Lower lobe of right lung (tissue), 2 donors: ENCODE measurements around the gene RNF225. TPM values are rescaled to one million over a fixed set of nuclear protein-coding genes. Genes with fewer than 3 reads are reported as not detected.

Experiments
- ATAC-seq, 2 donors: fragments of 200-7000 bp; cut with Tn5 transposase; one replicate each; pipeline ENCODE4 v1.9.1; 2020 to 2022; ENCODE audit warnings: mild to moderate bottlenecking in 2 of 2, moderate library complexity in 2 of 2
- DNase-seq: peaks from one replicate; pipeline ENCODE4 v3.0.0-alpha.2; 2020
- H3K27ac ChIP-seq: fragments of 200-600 bp; one replicate; pipeline ENCODE4 v1.8.0; 2022
- H3K27me3 ChIP-seq: fragments of 200-600 bp; one replicate; pipeline ENCODE4 v1.8.0; 2022; ENCODE audit warnings: low read depth
- H3K36me3 ChIP-seq: fragments of 200-600 bp; one replicate; pipeline ENCODE4 v1.8.0; 2022; ENCODE audit warnings: mild to moderate bottlenecking
- H3K4me1 ChIP-seq: fragments of 200-600 bp; one replicate; pipeline ENCODE4 v1.8.0; 2022
- H3K4me3 ChIP-seq: fragments of 200-600 bp; one replicate; pipeline ENCODE4 v1.8.0; 2022; ENCODE audit warnings: mild to moderate bottlenecking
- H3K9me3 ChIP-seq: fragments of 200-600 bp; one replicate; pipeline ENCODE4 v1.8.0; 2022
- intact Hi-C: fragments of 100-400 bp; cut with DNase I; formaldehyde crosslinking; loops from one replicate; pipeline ENCODE4 v1.11.0; 2022
- total RNA-seq: library from RNA; stranded (reverse); fragmentation: NEBNext Ultra II Directional; extraction: Animal tissue kit (Norgen Biotek cat#: 25700); gene quantifications from one replicate; pipeline ENCODE4 v1.2.1, GENCODE V29; 2021
- TF ChIP-seq, protein P1 (sequence below): fragments of 200-600 bp; IDR thresholded peaks from one replicate; pipeline ENCODE4 v1.8.0; 2022; ENCODE audit warnings: antibody characterized with exemption, mild to moderate bottlenecking
- donor health status: DM: no; HTN: yes; CAD: no; lungs with severe emphysema.

RNF225 gene
- total RNA-seq, 1 donor from 2014 or later = not detected

DNA sequence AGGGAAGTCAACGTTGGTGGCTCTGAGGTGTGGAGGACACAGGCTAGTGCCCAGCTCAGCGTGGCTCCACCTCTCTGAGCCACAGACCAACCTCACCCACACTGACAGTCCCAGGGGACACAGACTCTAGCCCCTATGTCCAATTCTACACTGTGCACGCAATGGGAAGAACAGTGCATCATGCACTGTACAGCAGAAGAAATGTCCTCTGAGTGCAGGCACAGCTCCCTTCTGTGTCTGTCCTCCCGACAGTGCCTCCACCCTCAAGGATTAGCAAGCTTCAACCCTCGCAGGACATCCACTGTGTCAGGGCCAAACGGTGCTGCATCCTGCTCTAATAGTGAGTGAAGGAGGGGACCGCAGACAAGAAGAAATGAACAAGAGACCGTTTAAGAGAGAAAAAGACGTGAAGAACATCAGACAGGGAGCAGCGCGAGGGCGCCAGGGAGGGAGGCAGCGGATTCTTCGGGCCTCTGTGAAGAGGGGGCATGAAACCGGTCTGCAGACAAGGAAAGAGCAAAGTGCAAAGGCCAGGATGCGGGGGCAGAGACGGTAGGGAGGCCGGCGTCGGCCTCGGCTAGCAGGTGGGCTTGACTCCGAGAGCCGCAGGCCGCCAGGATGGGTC is 15.3 kb upstream of the RNF225 start:
- Histone ChIP-seq H3K4me1 (peaks cover 23% of the 10 kb centered on the region), H3K9me3 (no peaks in the 10 kb centered on the region), H3K4me3 (peak overlapping the region; percentile 85), H3K36me3 (no peaks in the 10 kb centered on the region), H3K27me3 (no peaks in the 10 kb centered on the region), H3K27ac (peak overlapping the region; percentile 94)
- TF ChIP-seq, protein P1, sequence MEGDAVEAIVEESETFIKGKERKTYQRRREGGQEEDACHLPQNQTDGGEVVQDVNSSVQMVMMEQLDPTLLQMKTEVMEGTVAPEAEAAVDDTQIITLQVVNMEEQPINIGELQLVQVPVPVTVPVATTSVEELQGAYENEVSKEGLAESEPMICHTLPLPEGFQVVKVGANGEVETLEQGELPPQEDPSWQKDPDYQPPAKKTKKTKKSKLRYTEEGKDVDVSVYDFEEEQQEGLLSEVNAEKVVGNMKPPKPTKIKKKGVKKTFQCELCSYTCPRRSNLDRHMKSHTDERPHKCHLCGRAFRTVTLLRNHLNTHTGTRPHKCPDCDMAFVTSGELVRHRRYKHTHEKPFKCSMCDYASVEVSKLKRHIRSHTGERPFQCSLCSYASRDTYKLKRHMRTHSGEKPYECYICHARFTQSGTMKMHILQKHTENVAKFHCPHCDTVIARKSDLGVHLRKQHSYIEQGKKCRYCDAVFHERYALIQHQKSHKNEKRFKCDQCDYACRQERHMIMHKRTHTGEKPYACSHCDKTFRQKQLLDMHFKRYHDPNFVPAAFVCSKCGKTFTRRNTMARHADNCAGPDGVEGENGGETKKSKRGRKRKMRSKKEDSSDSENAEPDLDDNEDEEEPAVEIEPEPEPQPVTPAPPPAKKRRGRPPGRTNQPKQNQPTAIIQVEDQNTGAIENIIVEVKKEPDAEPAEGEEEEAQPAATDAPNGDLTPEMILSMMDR = no peak
- ATAC-seq (no peak), DNase-seq (no peak)
- intact Hi-C loops = no loop called here

DNA sequence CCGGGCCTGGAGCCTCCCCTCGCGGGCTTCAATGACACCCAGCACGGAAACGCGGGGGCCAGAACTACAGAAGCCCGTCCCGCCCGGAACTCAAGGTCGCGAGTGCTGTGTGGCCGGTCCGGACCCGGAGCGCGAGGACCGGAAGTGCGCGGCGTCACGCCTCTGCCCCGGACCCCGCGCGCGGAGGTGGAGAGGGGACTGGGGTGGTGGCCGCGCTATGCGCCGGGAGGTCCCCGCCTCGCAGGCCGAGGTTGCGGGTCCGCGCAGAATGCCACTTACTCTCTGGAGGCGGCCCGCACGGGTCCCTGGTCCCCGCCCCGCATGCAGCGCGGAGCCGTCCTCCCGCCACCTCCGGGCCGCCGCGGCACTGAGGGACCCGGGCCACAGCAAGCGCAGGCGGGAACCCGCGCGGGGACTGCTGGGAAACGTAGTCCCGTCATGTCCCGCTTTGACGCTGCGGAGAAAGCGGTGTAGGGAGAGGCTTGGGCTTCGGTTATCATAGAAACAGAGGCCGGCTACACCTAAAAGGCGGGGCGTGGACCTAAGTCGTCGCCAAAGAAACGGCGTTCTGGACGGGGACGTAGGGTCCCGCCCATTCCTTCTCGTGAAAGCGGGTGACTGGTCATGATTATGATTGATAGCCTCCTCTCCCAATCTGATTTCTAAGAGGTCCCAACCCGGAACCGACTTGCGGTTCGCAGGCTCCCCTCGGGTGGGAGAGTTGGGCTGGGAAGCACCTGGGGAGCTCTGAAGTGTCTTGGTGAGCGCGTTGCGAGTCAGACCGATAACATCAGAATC is 14.6 kb upstream of the RNF225 start, which contains the start of gene ZNF837:
TSS of gene ZNF837 (minus strand) at position 369 of the 798 bp plus-strand sequence. CDS start 11,698 bp downstream, outside the sequence.
- intact Hi-C loops = no loop called here
- DNase-seq = peak; percentile 100

DNA sequence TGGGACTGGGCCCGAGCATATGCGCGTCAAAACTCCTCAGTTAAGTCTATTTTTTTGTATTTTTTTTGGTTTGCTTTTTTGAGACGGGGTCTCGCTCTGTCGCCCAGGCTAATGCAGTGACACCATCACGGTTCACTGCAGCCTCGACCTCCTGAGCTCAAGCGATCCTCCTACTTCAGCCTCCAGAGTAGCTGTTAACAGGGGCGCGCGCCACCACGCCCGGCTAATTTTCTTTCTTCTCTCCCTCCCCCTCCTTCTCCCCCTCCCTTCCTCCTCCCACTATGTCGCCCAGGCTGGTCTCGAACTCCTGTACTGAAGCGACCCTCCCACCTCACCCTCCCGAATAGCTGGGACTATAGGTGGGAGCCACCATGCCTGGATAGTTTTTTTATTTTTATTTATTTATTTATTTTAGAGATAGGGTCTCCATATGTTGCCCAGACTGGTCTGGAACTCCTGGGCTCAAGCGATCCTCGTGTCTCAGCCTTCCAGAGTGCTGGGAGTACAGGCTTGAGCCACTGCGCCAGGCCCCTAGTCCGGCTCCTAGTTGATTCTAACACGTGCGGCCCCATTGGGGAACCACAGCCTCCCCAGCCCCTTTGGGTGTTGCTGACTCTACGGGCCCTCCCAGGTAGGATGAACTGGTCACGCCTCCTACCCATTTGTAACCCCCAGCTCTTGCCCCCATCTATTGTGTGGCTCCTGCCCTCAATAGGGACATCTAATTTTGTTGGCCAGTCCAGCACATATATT is 13.8 kb upstream of the RNF225 start:
- DNase-seq = peak; percentile 56
- Histone ChIP-seq H3K4me3 (peak overlapping the region; percentile 85), H3K4me1 (peaks cover 36% of the 10 kb centered on the region), H3K27me3 (no peaks in the 10 kb centered on the region), H3K9me3 (no peaks in the 10 kb centered on the region), H3K36me3 (no peaks in the 10 kb centered on the region), H3K27ac (peak overlapping the region; percentile 94)
- intact Hi-C loops = no loop called here
- ATAC-seq = no peak
- TF ChIP-seq, protein P1 = no peak

More for the DNA sequence above, 14.6 kb upstream of the RNF225 start, which contains the start of gene ZNF837:
- H3K27ac ChIP-seq = peak within 1 kb of the TSS; percentile 94
- H3K36me3 ChIP-seq = no peaks in the 10 kb centered on the region
- TF ChIP-seq, protein P1 = no peak
- H3K4me3 ChIP-seq = peak within 1 kb of the TSS; percentile 85
- ATAC-seq = peak; percentile 96
- no peaks in the 10 kb centered on the region for H3K27me3 ChIP-seq
- H3K4me1 ChIP-seq = peaks cover 29% of the 10 kb centered on the region
- no peaks in the 10 kb centered on the region for H3K9me3 ChIP-seq

DNA sequence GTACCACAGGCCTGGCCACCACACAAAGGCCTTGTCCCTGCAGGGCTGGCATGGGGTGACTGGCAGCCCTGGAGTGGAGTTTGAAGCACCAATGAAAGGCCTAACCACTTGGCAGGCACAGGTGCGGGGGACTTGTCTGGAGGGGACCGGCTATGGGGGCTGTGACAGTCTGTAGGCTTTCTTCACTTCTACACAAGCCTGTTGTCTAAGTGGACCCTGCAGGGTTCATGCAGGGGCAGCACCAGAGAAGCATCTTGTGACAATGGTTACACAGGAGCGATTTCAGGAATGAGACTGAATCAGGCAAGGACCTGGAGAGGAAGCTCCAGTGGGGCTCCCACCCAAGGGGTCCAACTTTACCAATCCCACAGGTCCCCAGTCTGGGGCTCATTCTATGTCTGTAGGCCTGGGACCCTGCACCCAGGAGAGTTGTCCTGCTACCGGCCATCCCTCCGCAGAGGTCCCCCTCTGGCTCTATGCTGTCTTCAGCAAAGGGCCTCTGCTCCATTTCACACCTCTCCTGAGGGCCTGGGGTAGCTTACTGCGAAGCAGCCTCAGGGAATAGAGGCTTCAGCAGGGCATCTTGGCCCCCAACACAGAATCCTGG is 12.4 kb upstream of the RNF225 start:
- DNase-seq (peak; percentile 30), ATAC-seq (no peak)
- H3K9me3 ChIP-seq = no peaks in the 10 kb centered on the region
- H3K27me3 ChIP-seq = no peaks in the 10 kb centered on the region
- no peak overlapping the region for H3K27ac ChIP-seq
- H3K36me3 ChIP-seq = peaks cover 2% of the 10 kb centered on the region
- intact Hi-C loops = no loop called here
- H3K4me1 ChIP-seq = peaks cover 43% of the 10 kb centered on the region
- H3K4me3 ChIP-seq = no peak overlapping the region
- TF ChIP-seq, protein P1 = no peak

DNA sequence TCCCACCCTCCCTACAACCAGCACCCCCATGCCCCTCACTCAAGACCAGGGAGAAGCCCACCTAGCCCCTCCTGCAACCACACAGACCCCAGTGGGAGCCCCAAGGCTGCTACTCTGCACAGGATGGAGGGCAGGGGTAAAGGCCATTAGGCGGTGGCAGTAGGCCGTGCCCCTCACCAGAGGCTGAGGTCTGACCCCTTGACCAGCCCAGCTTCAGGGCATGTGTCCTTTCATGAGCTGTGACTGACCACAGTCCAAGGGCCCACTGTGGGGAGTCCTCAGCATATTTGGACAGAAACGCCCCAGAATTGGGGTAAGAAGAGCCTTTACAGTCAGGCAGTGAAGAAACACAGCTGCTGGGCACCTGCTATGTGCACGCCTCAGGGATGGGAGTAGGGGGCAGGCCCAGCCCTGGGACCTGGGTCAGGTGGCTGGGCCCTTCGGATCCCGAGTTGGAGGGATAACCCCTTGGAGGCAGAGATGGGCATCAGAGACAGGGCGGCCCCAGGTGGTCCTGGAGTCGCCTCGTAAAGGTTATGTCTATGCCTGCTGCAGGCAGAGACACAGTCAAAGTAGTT is 10.1 kb upstream of the RNF225 start:
- Histone ChIP-seq H3K4me1 (peaks cover 48% of the 10 kb centered on the region), H3K4me3 (peak overlapping the region; percentile 80), H3K9me3 (no peaks in the 10 kb centered on the region), H3K27ac (peak overlapping the region; percentile 99), H3K36me3 (peaks cover 25% of the 10 kb centered on the region), H3K27me3 (no peaks in the 10 kb centered on the region)
- TF ChIP-seq, protein P1 = no peak
- DNase-seq (peak; percentile 46), ATAC-seq (no peak)
- intact Hi-C loops = no loop called here
